SK-N-SH (cell line): ENCODE measurements around the gene NBPF1. TPM values are rescaled to one million over a fixed set of nuclear protein-coding genes. Genes with fewer than 3 reads are reported as not detected.
"Not testable (repeated sequence)": the region's sequence is repeated elsewhere in the genome, so short reads cannot be mapped to it uniquely, and the experiment has no call there.

Experiments
- CTCF ChIA-PET: fragments of 300-600, 350-600 bp; formaldehyde crosslinking; extraction: SDS; loops from one replicate; lab custom pipeline; 2021; lab: Yijun Ruan, JAX
- POLR2A ChIA-PET: fragments of 350-600 bp; sonication (Branson Sonifier 250); formaldehyde crosslinking; extraction: SDS; loops from one replicate; lab custom pipeline; 2020; ENCODE audit warnings: antibody characterized with exemption, inconsistent platforms; lab: Yijun Ruan, JAX
- DNase-seq: peaks from one replicate; pipeline ENCODE4 v3.0.0; 2012
- H2AFZ ChIP-seq: fragments of 200-600 bp; sonication (generic); 2 replicates; pipeline ENCODE4 v1.8.1; 2016; ENCODE audit warnings: antibody characterized with exemption, mild to moderate bottlenecking, low read depth
- H3F3A ChIP-seq: fragments of 200-600 bp; sonication (generic); replicated peaks from 2 replicates; pipeline ENCODE3; 2016; ENCODE audit warnings: antibody characterized with exemption, mild to moderate bottlenecking; ENCODE audit not compliant: insufficient read depth
- H3K27ac ChIP-seq, 2 experiments: fragments of 200-500 bp in 1 of 2; fragments of 200-600 bp in 1 of 2; sonication (Bioruptor generic) in 1 of 2; sonication (generic), shearing (Covaris generic) in 1 of 2; 2 replicates each; pipeline versions ENCODE4 v1.5.1 to v1.6.1; 2014 to 2016; ENCODE audit warnings: low read depth in 2 of 2, inconsistent platforms in 1 of 2, low read length in 1 of 2, mild to moderate bottlenecking in 1 of 2, mixed read lengths in 1 of 2
- H3K27me3 ChIP-seq: fragments of 200-600 bp; sonication (generic), shearing (Covaris generic); 2 replicates; pipeline ENCODE4 v1.6.1; 2016; ENCODE audit warnings: mixed run types; ENCODE audit not compliant: insufficient read depth
- H3K36me3 ChIP-seq, 2 experiments: fragments of 200-500 bp in 1 of 2; fragments of 200-600 bp in 1 of 2; sonication (Bioruptor generic) in 1 of 2; sonication (generic) in 1 of 2; replicated peaks in 1 of 2; 2 replicates each; pipeline versions ENCODE3 to v1.5.1; 2014 to 2016; ENCODE audit warnings: low read length in 1 of 2, mild to moderate bottlenecking in 1 of 2; ENCODE audit not compliant: insufficient read depth in 2 of 2, control insufficient read depth in 1 of 2
- H3K4me1 ChIP-seq, 2 experiments: fragments of 200-500 bp in 1 of 2; fragments of 200-600 bp in 1 of 2; sonication (Bioruptor generic) in 1 of 2; sonication (generic), shearing (Covaris generic) in 1 of 2; 2 replicates each; pipeline versions ENCODE4 v1.5.1 to v1.6.1; 2014 to 2016; ENCODE audit warnings: low read depth in 1 of 2, low read length in 1 of 2, mixed run types in 1 of 2; ENCODE audit not compliant: insufficient read depth in 2 of 2, control insufficient read depth in 1 of 2
- H3K4me2 ChIP-seq: fragments of 200-600 bp; sonication (generic), shearing (Covaris generic); 2 replicates; pipeline ENCODE4 v1.6.1; 2017; ENCODE audit warnings: mixed run types
- H3K4me3 ChIP-seq, 2 experiments: fragments of 200-500 bp in 1 of 2; fragments of 200-600 bp in 1 of 2; sonication (Bioruptor generic) in 1 of 2; sonication (generic), shearing (Covaris generic) in 1 of 2; 2 replicates each; pipeline versions ENCODE4 v1.5.1 to v1.8.1; 2014 to 2016; ENCODE audit warnings: low read depth in 2 of 2, inconsistent platforms in 1 of 2, low read length in 1 of 2, mild to moderate bottlenecking in 1 of 2, mixed read lengths in 1 of 2, moderate library complexity in 1 of 2
- H3K79me2 ChIP-seq: fragments of 200-600 bp; sonication (generic); 2 replicates; pipeline ENCODE4 v1.8.1; 2017; ENCODE audit warnings: mild to moderate bottlenecking; ENCODE audit not compliant: insufficient read depth
- H3K9ac ChIP-seq: fragments of 200-600 bp; sonication (generic); 2 replicates; pipeline ENCODE4 v1.6.1; 2017; ENCODE audit warnings: mixed run types
- H3K9me2 ChIP-seq: fragments of 200-600 bp; sonication (generic); 2 replicates; pipeline ENCODE4 v1.6.1; 2017; ENCODE audit warnings: mixed run types
- H3K9me3 ChIP-seq: fragments of 200-600 bp; sonication (generic); 2 replicates; pipeline ENCODE4 v1.6.1; 2017; ENCODE audit warnings: mixed run types, mild to moderate bottlenecking, moderate library complexity
- H4K20me1 ChIP-seq: fragments of 200-600 bp; sonication (generic); 2 replicates; pipeline ENCODE4 v1.6.1; 2017; ENCODE audit warnings: mild to moderate bottlenecking, mixed run types; ENCODE audit not compliant: insufficient read depth
- MXI1 ChIP-seq: IDR thresholded peaks from 2 replicates; pipeline ENCODE4 v1.6.1; 2012; ENCODE audit warnings: mild to moderate bottlenecking, low read depth, low read length, improper control_type of control experiment
- WGBS: methylation state at CpG from one replicate; pipeline ENCODE4 v1.1.6; 2017; ENCODE audit warnings: low lambda C conversion rate; 5-methylcytosine and 5-hydroxymethylcytosine counted together
- polyA plus RNA-seq, 3 experiments: library from polyadenylated mRNA; depleted of rRNA; stranded (reverse); fragments of >200 nt; gene quantifications; 2 replicates each; pipeline ENCODE4 v1.2.3, GENCODE V29; 2012

The NBPF1 gene
- polyA plus RNA-seq, 1 of the 3 experiments (the other 2 are of a cell fraction), result 29.8 TPM

DNA sequence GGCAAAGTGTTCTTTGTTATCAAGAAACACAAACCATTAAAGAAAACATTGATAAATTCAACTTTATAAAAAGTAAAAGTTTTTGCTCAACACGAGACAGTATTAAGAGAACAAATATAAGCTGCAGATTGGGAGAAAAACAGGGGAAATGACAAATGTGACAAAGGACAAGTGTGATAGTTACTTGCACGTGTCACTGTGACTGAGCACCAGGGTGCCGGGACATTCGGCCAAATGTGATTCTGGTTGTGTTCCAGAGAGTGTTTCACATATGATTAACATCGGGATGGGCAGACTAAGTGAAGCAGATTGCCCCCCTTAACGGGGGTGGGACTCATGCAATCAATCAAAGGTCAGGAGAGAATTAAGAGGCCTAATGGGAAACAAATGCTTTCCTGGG, 52.9 kb downstream of the NBPF1 start:
- DNase-seq, H2AFZ ChIP-seq, H3F3A ChIP-seq, H3K4me2 ChIP-seq, H4K20me1 ChIP-seq, H3K36me3 ChIP-seq, POLR2A ChIA-PET, H3K9me3 ChIP-seq: not testable (repeated sequence)
- peak; percentile 25; the same call in 1 of the 2 replicates for TF ChIP-seq MXI1
- TF ChIP-seq, all 33 proteins: peak for 1; not testable (repeated sequence) for 32
- H3K4me1 ChIP-seq, H3K79me2 ChIP-seq, H3K27me3 ChIP-seq, H3K27ac ChIP-seq, CTCF ChIA-PET, H3K4me3 ChIP-seq, H3K9ac ChIP-seq, H3K9me2 ChIP-seq: not testable (repeated sequence)
- WGBS, result 64% methylated on average over 5 of the region's 6 CpGs

DNA sequence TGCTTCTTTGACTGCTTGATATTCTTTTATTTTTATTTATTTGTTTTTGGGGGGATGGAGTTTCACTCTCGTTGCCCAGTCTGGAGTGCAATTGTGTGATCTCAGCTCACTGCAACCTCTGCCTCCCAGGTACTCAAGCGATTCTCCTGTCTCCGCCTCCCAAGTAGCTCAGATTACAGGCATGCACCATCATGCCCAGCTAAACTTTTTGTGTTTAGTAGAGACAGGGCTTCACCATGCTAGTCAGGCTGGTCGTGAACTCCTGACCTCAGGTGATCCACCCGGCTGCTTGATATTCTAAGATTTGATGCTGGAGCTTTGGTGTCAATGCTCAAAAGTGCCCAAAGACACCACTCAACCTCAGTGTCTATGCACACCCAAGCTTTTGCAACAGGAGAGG, 53.7 kb downstream of the NBPF1 start:
- H3K9me2 ChIP-seq, H3K4me2 ChIP-seq, POLR2A ChIA-PET, H3K27me3 ChIP-seq, H3K4me3 ChIP-seq, DNase-seq, H4K20me1 ChIP-seq, H3K4me1 ChIP-seq, H3K36me3 ChIP-seq, H3K79me2 ChIP-seq, H3K27ac ChIP-seq, H3K9ac ChIP-seq, H3F3A ChIP-seq, H2AFZ ChIP-seq, H3K9me3 ChIP-seq: not testable (repeated sequence)
- CTCF ChIA-PET, result interaction anchor here (1.1 kb wide), 1 partner anchor 148 kb away, joined by 3 read pairs; no protein-coding TSS in a partner anchor
- no CpG with 5 or more reads among the region's 5 CpGs for WGBS

DNA sequence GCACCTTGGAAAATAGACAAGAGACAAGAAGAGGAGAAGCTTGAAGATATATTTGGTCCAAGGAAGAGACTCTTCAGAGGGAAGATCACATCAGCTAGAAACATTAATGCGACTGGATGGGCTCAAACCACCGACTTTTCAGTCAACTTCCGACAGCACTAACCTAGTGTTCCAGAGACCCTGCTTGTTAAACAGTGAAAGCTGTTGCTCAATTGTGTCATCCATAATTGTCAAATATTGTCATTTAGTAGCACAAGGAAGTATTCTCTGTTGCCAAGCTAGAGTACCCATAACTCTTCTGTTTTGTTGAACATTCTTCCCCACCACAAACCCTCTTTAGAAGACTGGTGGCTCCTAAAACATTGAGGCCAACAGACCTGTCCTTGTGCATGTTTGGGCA, 56.3 kb downstream of the NBPF1 start:
- CTCF ChIA-PET, H3K9me3 ChIP-seq, H3K79me2 ChIP-seq, POLR2A ChIA-PET, H3K4me2 ChIP-seq, H3K4me3 ChIP-seq, H3K9ac ChIP-seq, H4K20me1 ChIP-seq, H3K4me1 ChIP-seq, H3K27me3 ChIP-seq, H3K9me2 ChIP-seq, H3K36me3 ChIP-seq, H3F3A ChIP-seq, DNase-seq, H3K27ac ChIP-seq, H2AFZ ChIP-seq: not testable (repeated sequence)
- 92% methylated on average over 3 of the region's 3 CpGs for WGBS

- CTCF ChIA-PET, DNase-seq, H3K36me3 ChIP-seq, H3K9me2 ChIP-seq, H3K79me2 ChIP-seq, H3F3A ChIP-seq, H3K27me3 ChIP-seq, H3K4me1 ChIP-seq, H3K4me2 ChIP-seq, H3K4me3 ChIP-seq, H2AFZ ChIP-seq, POLR2A ChIA-PET, H3K9ac ChIP-seq, H4K20me1 ChIP-seq, H3K27ac ChIP-seq, H3K9me3 ChIP-seq: not testable (repeated sequence)
- 71% methylated on average over 9 of the region's 11 CpGs for WGBS
These were observed 60.1 kb downstream of the NBPF1 start for GRCh38 chr1:16553244-16553643.

DNA sequence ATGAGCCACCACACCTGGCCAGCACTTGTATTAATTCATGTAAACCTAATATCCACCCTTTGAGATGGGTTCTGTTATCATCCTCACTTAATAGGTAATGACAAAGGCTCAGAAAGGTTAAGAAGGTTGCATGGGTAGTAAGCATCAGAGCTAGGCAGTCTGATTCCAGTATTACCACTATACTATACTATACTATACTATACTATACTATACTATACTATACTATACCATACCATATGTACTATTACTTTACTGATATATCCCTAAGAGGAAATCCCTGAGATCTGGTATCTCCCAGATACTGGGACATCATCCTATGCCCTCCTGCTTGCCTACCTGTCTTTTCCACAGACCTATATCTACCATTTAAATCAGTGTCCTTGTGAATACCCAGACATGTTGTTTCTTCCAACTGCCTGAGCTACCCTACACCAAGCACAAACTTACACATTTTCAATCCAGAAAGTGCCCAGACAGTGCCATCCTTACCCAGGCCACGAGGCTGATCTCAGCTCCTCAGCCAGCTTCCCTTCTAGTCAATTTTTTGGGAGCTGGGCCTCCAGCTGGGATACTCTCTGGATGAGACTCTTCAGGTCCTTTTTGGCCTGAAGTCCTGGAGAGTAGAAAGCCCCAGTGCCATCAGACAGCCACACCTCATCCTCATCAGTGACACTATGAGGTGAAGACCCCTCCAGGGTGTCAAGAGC, 63.0 kb downstream of the NBPF1 start:
- DNase-seq, H3K4me2 ChIP-seq, H3K4me3 ChIP-seq, CTCF ChIA-PET, POLR2A ChIA-PET, H3K9ac ChIP-seq, H4K20me1 ChIP-seq, H3K27me3 ChIP-seq, H3K4me1 ChIP-seq, H2AFZ ChIP-seq, H3K79me2 ChIP-seq, H3F3A ChIP-seq, H3K36me3 ChIP-seq, H3K9me3 ChIP-seq, H3K27ac ChIP-seq, H3K9me2 ChIP-seq: not testable (repeated sequence)
- WGBS, result 0% methylated on average over 1 of the region's 1 CpG

DNA sequence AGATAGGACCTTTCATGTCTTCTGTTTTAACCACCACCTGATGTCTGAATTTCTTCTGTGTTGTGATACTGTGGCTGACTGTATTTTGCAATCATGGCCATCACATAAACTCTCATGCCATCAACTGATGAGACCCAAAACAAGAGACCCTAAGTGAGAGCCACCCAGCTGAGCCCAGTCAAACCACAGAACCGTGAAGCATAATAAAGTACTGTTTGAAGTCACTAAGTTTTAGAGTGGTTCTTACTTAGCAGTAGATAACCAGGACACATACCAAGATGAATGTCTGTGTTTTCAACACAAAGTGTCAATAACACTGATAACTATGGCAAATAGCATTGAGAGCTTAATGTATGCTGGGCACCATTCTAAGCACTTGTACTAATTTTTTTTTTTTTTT, 63.8 kb downstream of the NBPF1 start:
- POLR2A ChIA-PET, H3K27ac ChIP-seq, H3K4me2 ChIP-seq, H3K27me3 ChIP-seq, H3K36me3 ChIP-seq, DNase-seq, H3K4me1 ChIP-seq, H4K20me1 ChIP-seq, H3K9ac ChIP-seq, CTCF ChIA-PET, H3K9me3 ChIP-seq, H2AFZ ChIP-seq, H3F3A ChIP-seq, H3K4me3 ChIP-seq, H3K9me2 ChIP-seq, H3K79me2 ChIP-seq: not testable (repeated sequence)
- WGBS, result 23% methylated on average over 1 of the region's 1 CpG
